SK-N-SH treated with all-trans-retinoic acid at 6 μM for 48 hours (cell line): Measurements from ENCODE around the gene CYP27C1.

Experiments
- ARNTL ChIP-seq: fragments of 450-650 bp; formaldehyde crosslinking; IDR thresholded peaks from 2 replicates; pipeline ENCODE4 v1.5.0; 2020; ENCODE audit warnings: low read depth, mild to moderate bottlenecking, moderate library complexity, borderline replicate concordance
- CREB5 ChIP-seq: fragments of 250-450 bp; sonication (Bioruptor Pico); IDR thresholded peaks from 2 replicates; pipeline ENCODE4 v1.5.1; 2020; ENCODE audit warnings: low read depth, mild to moderate bottlenecking, moderate library complexity
- CSRNP3 ChIP-seq: fragments of 250-450 bp; sonication (Bioruptor Pico); IDR thresholded peaks from 2 replicates; pipeline ENCODE4 v1.5.1; 2021; ENCODE audit warnings: mild to moderate bottlenecking, moderate library complexity
- GLIS3 ChIP-seq: fragments of 250-450 bp; sonication (Bioruptor Pico); IDR thresholded peaks from 2 replicates; pipeline ENCODE4 v1.5.0; 2020; ENCODE audit warnings: mild to moderate bottlenecking, moderate library complexity
- PATZ1 ChIP-seq: fragments of 250-450 bp; sonication (Bioruptor Pico); IDR thresholded peaks from 2 replicates; pipeline ENCODE4 v1.8.0; 2020; ENCODE audit warnings: mild to moderate bottlenecking, moderate library complexity, borderline replicate concordance
- PPARA ChIP-seq: fragments of 250-450 bp; sonication (Bioruptor Pico); IDR thresholded peaks from 2 replicates; pipeline ENCODE4 v1.5.0; 2020; ENCODE audit warnings: mild to moderate bottlenecking, borderline replicate concordance
- SNAI2 ChIP-seq: fragments of 250-450 bp; sonication (Bioruptor Pico); IDR thresholded peaks from 2 replicates; pipeline ENCODE4 v1.5.0; 2020; ENCODE audit warnings: mild to moderate bottlenecking, moderate library complexity
- TCF4 ChIP-seq: fragments of 250-450 bp; sonication (Bioruptor Pico); IDR thresholded peaks from 2 replicates; pipeline ENCODE4 v1.8.0; 2021; ENCODE audit warnings: mild to moderate bottlenecking, moderate library complexity, borderline replicate concordance
- TOX ChIP-seq: fragments of 250-450 bp; sonication (Bioruptor Pico); IDR thresholded peaks from 2 replicates; pipeline ENCODE4 v1.8.0; 2021; ENCODE audit warnings: mild to moderate bottlenecking, moderate library complexity, borderline replicate concordance
- ZFP3 ChIP-seq: fragments of 250-450 bp; sonication (Bioruptor Pico); IDR thresholded peaks from 2 replicates; pipeline ENCODE4 v1.5.0; 2020; ENCODE audit warnings: mild to moderate bottlenecking, moderate library complexity
- ZNF70 ChIP-seq: fragments of 450-650 bp; formaldehyde crosslinking; IDR thresholded peaks from 2 replicates; pipeline ENCODE4 v1.5.0; 2020; ENCODE audit warnings: mild to moderate bottlenecking, moderate library complexity

DNA sequence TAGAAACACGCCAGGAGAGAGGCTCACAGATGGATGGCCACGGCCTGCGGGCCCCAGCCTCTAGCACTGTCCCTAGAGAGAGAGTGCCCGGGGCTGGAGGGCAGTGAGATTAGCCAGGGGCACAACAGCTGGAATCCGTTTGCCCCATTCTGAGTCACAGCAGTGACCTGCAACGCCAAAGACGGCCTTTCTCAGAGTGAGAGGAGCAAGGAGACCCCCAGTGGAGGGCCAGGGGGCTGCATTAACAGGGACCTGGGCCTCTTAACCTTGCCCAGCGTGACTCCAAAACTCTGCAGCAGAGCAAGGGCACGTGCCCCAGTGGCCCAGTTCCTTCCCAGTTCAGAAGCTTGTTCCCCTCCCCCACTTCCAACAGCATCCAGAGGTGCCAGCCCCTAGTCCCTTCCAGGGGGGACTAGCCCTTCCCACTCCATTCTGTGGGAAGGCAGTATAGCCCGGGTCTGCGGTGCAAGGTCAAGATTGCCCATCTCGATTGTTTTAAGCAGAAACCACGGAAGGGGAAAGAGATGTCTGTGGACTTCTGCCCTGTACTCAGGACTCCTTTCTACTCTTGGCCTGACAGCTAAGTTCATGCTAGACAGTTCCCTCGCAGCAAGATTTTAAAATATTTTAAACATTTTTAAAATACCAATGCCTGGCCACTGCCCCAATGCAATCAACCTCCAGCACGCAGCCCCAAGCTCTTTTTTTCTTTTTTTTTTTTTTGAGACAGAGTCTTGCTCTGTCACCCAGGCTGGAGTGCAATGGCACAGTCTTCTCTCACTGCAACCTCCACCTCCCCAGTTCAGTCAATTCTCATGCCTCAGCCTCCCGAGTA, 62.2 kb downstream of the CYP27C1 start:
- TF ChIP-seq TOX (CRISPR knock-in tag): no peak
- no peak for TF ChIP-seq ZNF70 (CRISPR knock-in tag)
- TF ChIP-seq SNAI2 (CRISPR knock-in tag): no peak
- no peak for TF ChIP-seq TCF4 (CRISPR knock-in tag)
- TF ChIP-seq CREB5: no peak
- TF ChIP-seq ZFP3: no peak
- no peak for TF ChIP-seq CSRNP3 (CRISPR knock-in tag)
- no peak for TF ChIP-seq PPARA (CRISPR knock-in tag)
- no peak for TF ChIP-seq PATZ1 (CRISPR knock-in tag)
- no peak for TF ChIP-seq GLIS3 (CRISPR knock-in tag)
- no peak for TF ChIP-seq ARNTL (CRISPR knock-in tag)
